Activated T-helper 17 cell treated with anti-CD3 and anti-CD28 coated beads, Interleukin-2, amount 50 U/mL, for 72 hours (primary cell): ENCODE results near the gene UBE2Z. TPM values are rescaled to one million over a fixed set of nuclear protein-coding genes. Genes with fewer than 3 reads are reported as not detected.
"Not testable (repeated sequence)": the region's sequence is repeated elsewhere in the genome, so short reads cannot be mapped to it uniquely, and the experiment has no call there.

Experiments
- ATAC-seq: fragments of 150-1000 bp; cut with Tn5 transposase; replicated peaks from 2 replicates; pipeline ENCODE4 v1.10.0; 2021; ENCODE audit warnings: mild to moderate bottlenecking, moderate library complexity
- H3K27ac Mint-ChIP-seq: one replicate; pipeline ENCODE4 v1.8.0; 2022; ENCODE audit warnings: mixed read lengths
- H3K27me3 Mint-ChIP-seq: one replicate; pipeline ENCODE4 v1.8.0; 2022; ENCODE audit warnings: mixed read lengths
- H3K36me3 Mint-ChIP-seq: one replicate; pipeline ENCODE4 v1.8.0; 2022; ENCODE audit warnings: low read depth, mild to moderate bottlenecking, mixed read lengths
- H3K4me1 Mint-ChIP-seq: one replicate; pipeline ENCODE4 v1.8.0; 2022; ENCODE audit warnings: mixed read lengths
- H3K4me3 Mint-ChIP-seq: one replicate; pipeline ENCODE4 v1.8.0; 2022; ENCODE audit warnings: mild to moderate bottlenecking, mixed read lengths
- H3K9me3 Mint-ChIP-seq: one replicate; pipeline ENCODE4 v1.8.0; 2022; ENCODE audit warnings: mixed read lengths
- total RNA-seq, 2 donors: library from RNA; stranded (reverse); gene quantifications; one replicate each; pipeline ENCODE4 v1.2.3, GENCODE V29; 2022

The UBE2Z gene
- total RNA-seq, 2 donors from 2014 or later, result 88.9 to 130 TPM

GRCh38 chr17:48925251-48925990, 17.2 kb downstream of the UBE2Z start:
- Mint-ChIP-seq H3K9me3 (no peaks in the 10 kb centered on the region), H3K27me3 (no peaks in the 10 kb centered on the region), H3K4me1 (peaks cover 9% of the 10 kb centered on the region), H3K27ac (peak overlapping the region; percentile 53), H3K4me3 (no peak overlapping the region), H3K36me3 (peaks cover 100% of the 10 kb centered on the region)
- ATAC-seq, result peak; percentile 43

GRCh38 chr17:48925991-48926342, 17.8 kb downstream of the UBE2Z start:
- peaks cover 100% of the 10 kb centered on the region for H3K36me3 Mint-ChIP-seq
- H3K4me3 Mint-ChIP-seq, result no peak overlapping the region
- H3K27ac Mint-ChIP-seq, result peak overlapping the region; percentile 53
- ATAC-seq, result no peak
- no peaks in the 10 kb centered on the region for H3K9me3 Mint-ChIP-seq
- no peaks in the 10 kb centered on the region for H3K27me3 Mint-ChIP-seq
- peaks cover 5% of the 10 kb centered on the region for H3K4me1 Mint-ChIP-seq

GRCh38 chr17:48927978-48928745, 20.0 kb downstream of the UBE2Z start:
- Mint-ChIP-seq H3K4me3 (no peak overlapping the region), H3K36me3 (peaks cover 100% of the 10 kb centered on the region), H3K9me3 (no peaks in the 10 kb centered on the region), H3K27me3 (no peaks in the 10 kb centered on the region), H3K27ac (peak overlapping the region; percentile 41), H3K4me1 (peaks cover 5% of the 10 kb centered on the region)
- ATAC-seq, result no peak

- Mint-ChIP-seq H3K4me1 (peaks cover 5% of the 10 kb centered on the region), H3K9me3 (no peaks in the 10 kb centered on the region), H3K4me3 (no peak overlapping the region), H3K27me3 (no peaks in the 10 kb centered on the region), H3K27ac (peak overlapping the region; percentile 41), H3K36me3 (peaks cover 100% of the 10 kb centered on the region)
- ATAC-seq, result no peak
Observed at GRCh38 chr17:48928876-48929811, 20.9 kb downstream of the UBE2Z start.

GRCh38 chr17:48929812-48930165, 21.6 kb downstream of the UBE2Z start:
- Mint-ChIP-seq H3K4me3 (no peak overlapping the region), H3K36me3 (peaks cover 100% of the 10 kb centered on the region), H3K27me3 (no peaks in the 10 kb centered on the region), H3K9me3 (no peaks in the 10 kb centered on the region), H3K27ac (peak overlapping the region; percentile 69), H3K4me1 (peaks cover 5% of the 10 kb centered on the region)
- no peak for ATAC-seq

GRCh38 chr17:48930435-48930873, 22.2 kb downstream of the UBE2Z start:
- Mint-ChIP-seq H3K27me3 (no peaks in the 10 kb centered on the region), H3K4me1 (peaks cover 5% of the 10 kb centered on the region), H3K9me3 (no peaks in the 10 kb centered on the region), H3K36me3 (peaks cover 100% of the 10 kb centered on the region), H3K27ac (peak overlapping the region; percentile 69), H3K4me3 (no peak overlapping the region)
- no peak for ATAC-seq

- H3K36me3 Mint-ChIP-seq, result peaks cover 100% of the 10 kb centered on the region
- H3K4me1 Mint-ChIP-seq, result peaks cover 5% of the 10 kb centered on the region
- H3K4me3 Mint-ChIP-seq, result no peak overlapping the region
- H3K27ac Mint-ChIP-seq, result peak overlapping the region; percentile 56
- ATAC-seq, result no peak
- no peaks in the 10 kb centered on the region for H3K9me3 Mint-ChIP-seq
- no peaks in the 10 kb centered on the region for H3K27me3 Mint-ChIP-seq
Observed at GRCh38 chr17:48933035-48933434, 24.8 kb downstream of the UBE2Z start.

GRCh38 chr17:48944515-48945260, 36.5 kb downstream of the UBE2Z start, which contains the start of gene SNF8:
TSS of gene SNF8 (minus strand) at chr17:48944842. CDS start at chr17:48944734, 108 bp downstream.
- Mint-ChIP-seq H3K27ac (peak within 1 kb of the TSS; percentile 94), H3K9me3 (no peaks in the 10 kb centered on the region), H3K36me3 (peaks cover 36% of the 10 kb centered on the region), H3K27me3 (no peaks in the 10 kb centered on the region), H3K4me3 (peak within 1 kb of the TSS; percentile 90), H3K4me1 (no peaks in the 10 kb centered on the region)
- peak; percentile 99 for ATAC-seq

- H3K4me1 Mint-ChIP-seq, H3K9me3 Mint-ChIP-seq, ATAC-seq, H3K27me3 Mint-ChIP-seq: not testable (repeated sequence)
- peaks cover 30% of the 10 kb centered on the region for H3K36me3 Mint-ChIP-seq
- peak overlapping the region; percentile 90 for H3K4me3 Mint-ChIP-seq
- peak overlapping the region; percentile 94 for H3K27ac Mint-ChIP-seq
Observed at GRCh38 chr17:48945261-48945651, 37.0 kb downstream of the UBE2Z start.

GRCh38 chr17:48951572-48951971, 43.4 kb downstream of the UBE2Z start:
- no peaks in the 10 kb centered on the region for H3K36me3 Mint-ChIP-seq
- H3K4me3 Mint-ChIP-seq, result no peak overlapping the region
- no peak for ATAC-seq
- H3K27ac Mint-ChIP-seq, result no peak overlapping the region
- no peaks in the 10 kb centered on the region for H3K4me1 Mint-ChIP-seq
- H3K27me3 Mint-ChIP-seq, result peaks cover 14% of the 10 kb centered on the region
- no peaks in the 10 kb centered on the region for H3K9me3 Mint-ChIP-seq

- ATAC-seq, result peak; percentile 37
- no peak overlapping the region for H3K4me3 Mint-ChIP-seq
- no peaks in the 10 kb centered on the region for H3K36me3 Mint-ChIP-seq
- H3K4me1 Mint-ChIP-seq, result no peaks in the 10 kb centered on the region
- no peak overlapping the region for H3K27ac Mint-ChIP-seq
- peaks cover 17% of the 10 kb centered on the region for H3K27me3 Mint-ChIP-seq
- no peaks in the 10 kb centered on the region for H3K9me3 Mint-ChIP-seq
Observed at GRCh38 chr17:48952904-48953303, 44.7 kb downstream of the UBE2Z start.

GRCh38 chr17:48954300-48954755, 46.1 kb downstream of the UBE2Z start:
- no peak for ATAC-seq
- no peak overlapping the region for H3K27ac Mint-ChIP-seq
- H3K27me3 Mint-ChIP-seq, result peaks cover 20% of the 10 kb centered on the region

GRCh38 chr17:48960834-48961515, 52.8 kb downstream of the UBE2Z start:
- Mint-ChIP-seq H3K27ac (no peak overlapping the region), H3K4me3 (no peak overlapping the region), H3K27me3 (peaks cover 32% of the 10 kb centered on the region), H3K9me3 (no peaks in the 10 kb centered on the region), H3K4me1 (no peaks in the 10 kb centered on the region), H3K36me3 (no peaks in the 10 kb centered on the region)
- ATAC-seq, result no peak

More at GRCh38 chr17:48954300-48954755, 46.1 kb downstream of the UBE2Z start:
- H3K4me1 Mint-ChIP-seq, result no peaks in the 10 kb centered on the region
- no peaks in the 10 kb centered on the region for H3K36me3 Mint-ChIP-seq
- no peaks in the 10 kb centered on the region for H3K9me3 Mint-ChIP-seq
- no peak overlapping the region for H3K4me3 Mint-ChIP-seq
